Spinal cord (tissue), 10 donors: ENCODE results near the gene NOC4L. TPM values are rescaled to one million over a fixed set of nuclear protein-coding genes. Genes with fewer than 3 reads are reported as not detected.
"Not testable (repeated sequence)": the region's sequence is repeated elsewhere in the genome, so short reads cannot be mapped to it uniquely, and the experiment has no call there.

Experiments used
- DNase-seq, 6 donors: peaks; one replicate each; pipeline versions ENCODE4 v3.0.0 to v3.0.0-alpha.2; 2013 to 2015; ENCODE audit warnings: low spot score in 6 of 6, low read depth in 4 of 6
- H3K27ac ChIP-seq: one replicate; pipeline ENCODE4 v1.5.1; 2013; ENCODE audit warnings: low read depth, low read length, control low read depth
- H3K27me3 ChIP-seq: one replicate; pipeline ENCODE4 v1.6.1; 2013; ENCODE audit warnings: low read length; ENCODE audit not compliant: control insufficient read depth, insufficient read depth
- H3K36me3 ChIP-seq: one replicate; pipeline ENCODE4 v1.6.1; 2013; ENCODE audit warnings: low read length; ENCODE audit not compliant: control insufficient read depth, insufficient read depth
- H3K4me1 ChIP-seq: one replicate; pipeline ENCODE4 v1.6.1; 2013; ENCODE audit warnings: low read length; ENCODE audit not compliant: control insufficient read depth, insufficient read depth
- H3K4me3 ChIP-seq: one replicate; pipeline ENCODE4 v1.5.1; 2013; ENCODE audit warnings: low read depth, low read length, control low read depth
- H3K9me3 ChIP-seq: one replicate; pipeline ENCODE4 v1.6.1; 2013; ENCODE audit warnings: low read length; ENCODE audit not compliant: control insufficient read depth, insufficient read depth
- WGBS: methylation state at CpG from one replicate; pipeline ENCODE4 v1.1.5; 2013; ENCODE audit warnings: missing lambda C conversion rate; ENCODE audit not compliant: insufficient coverage; 5-methylcytosine and 5-hydroxymethylcytosine counted together
- polyA plus RNA-seq, 2 donors: library from polyadenylated mRNA; unstranded; fragments of 120-200 nt; gene quantifications; one replicate each; pipeline ENCODE4 v1.2.1, GENCODE V29; 2013; ENCODE audit not compliant: insufficient read length in 2 of 2
- total RNA-seq, 2 donors: library from RNA; depleted of rRNA in 1 of 2; stranded (reverse); fragments of 120-200 nt in 1 of 2; fragments of >200 nt in 1 of 2; gene quantifications; one replicate each; pipeline versions ENCODE4 v1.2.3 to v1.2.4, GENCODE V29; 2013 to 2014
- donor health status: healthy.

NOC4L gene
- total and polyA plus RNA-seq, 4 donors, result 6.1 to 26.8 (median 16.3) TPM

DNA sequence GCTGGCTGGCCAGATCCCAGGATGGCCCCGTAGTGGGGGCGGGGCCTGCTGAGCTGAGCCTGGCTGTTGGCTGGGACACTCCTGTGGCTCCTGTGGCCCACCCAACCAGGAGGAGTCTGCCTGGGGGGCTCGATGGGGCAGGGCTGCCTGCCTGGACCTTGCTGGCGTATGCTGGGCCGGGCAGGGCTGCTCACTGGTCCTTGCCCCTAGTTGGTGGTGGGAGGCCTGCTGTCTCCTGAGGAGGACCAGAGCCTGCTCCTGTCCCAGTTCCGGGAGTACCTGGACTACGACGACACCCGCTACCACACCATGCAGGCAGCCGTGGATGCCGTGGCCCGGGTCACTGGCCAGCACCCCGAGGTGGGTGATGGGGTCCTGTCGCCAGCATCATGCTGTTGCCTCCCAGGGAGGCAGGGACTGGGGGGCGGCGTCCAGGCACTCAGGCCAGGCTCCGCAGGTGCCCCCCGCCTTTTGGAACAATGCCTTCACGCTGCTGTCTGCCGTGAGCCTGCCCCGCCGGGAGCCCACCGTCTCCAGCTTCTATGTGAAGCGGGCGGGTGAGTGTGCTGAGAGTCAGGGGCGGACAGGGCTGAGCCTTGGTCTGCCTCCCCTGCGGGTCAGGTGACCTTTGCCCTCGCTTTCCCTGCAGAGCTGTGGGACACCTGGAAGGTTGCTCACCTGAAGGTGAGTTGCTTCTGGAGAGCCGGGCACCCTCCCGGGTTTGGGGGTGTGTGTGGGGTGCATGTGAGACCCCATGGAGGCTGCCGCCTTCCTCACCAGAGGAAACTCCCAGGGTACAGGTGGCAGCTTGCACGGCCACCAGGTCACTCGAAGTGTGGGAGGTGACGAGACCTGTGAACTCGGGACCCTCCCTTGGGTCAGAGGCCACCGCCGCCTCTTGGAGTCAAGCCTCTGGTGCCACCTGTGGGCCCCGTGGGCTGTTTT lies 3.4 kb downstream of the NOC4L start:
- DNase-seq, result no peak
- H3K9me3 ChIP-seq, result peaks cover 2% of the 10 kb centered on the region
- peaks cover 19% of the 10 kb centered on the region for H3K4me1 ChIP-seq
- H3K36me3 ChIP-seq, result peaks cover 61% of the 10 kb centered on the region
- WGBS, result 96% methylated on average over 38 of the region's 38 CpGs
- no peaks in the 10 kb centered on the region for H3K27me3 ChIP-seq
- H3K4me3 ChIP-seq, result no peak overlapping the region
- H3K27ac ChIP-seq, result no peak overlapping the region

DNA sequence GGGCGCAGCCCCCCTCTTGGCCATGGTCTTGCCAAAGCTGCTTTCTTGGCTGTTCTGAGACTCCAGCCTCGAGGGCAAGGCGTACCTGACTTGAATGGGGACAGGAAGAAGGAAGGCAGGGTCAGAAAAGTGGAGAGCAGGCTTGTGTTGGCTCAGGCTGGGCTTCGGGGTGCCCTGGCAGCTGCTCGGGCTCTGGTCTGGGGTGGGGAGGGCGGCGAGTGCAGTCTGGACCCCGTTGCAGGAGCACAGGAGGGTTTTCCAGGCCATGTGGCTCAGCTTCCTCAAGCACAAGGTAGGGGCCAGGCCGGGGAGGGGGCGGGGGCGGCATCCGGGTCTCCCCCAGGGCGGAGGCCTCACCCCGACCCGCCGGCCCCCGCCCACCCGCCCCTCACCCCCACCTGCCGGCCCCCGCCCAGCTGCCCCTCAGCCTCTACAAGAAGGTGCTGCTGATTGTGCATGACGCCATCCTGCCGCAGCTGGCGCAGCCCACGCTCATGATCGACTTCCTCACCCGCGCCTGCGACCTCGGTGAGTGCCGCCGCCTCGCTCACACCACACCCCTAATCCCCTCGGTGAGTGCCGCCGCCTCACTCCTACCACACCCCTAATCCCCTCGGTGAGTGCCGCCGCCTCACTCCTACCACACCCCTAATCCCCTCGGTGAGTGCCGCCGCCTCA lies 4.2 kb downstream of the NOC4L start:
- Histone ChIP-seq H3K4me3 (no peak overlapping the region), H3K27me3 (no peaks in the 10 kb centered on the region), H3K36me3 (peaks cover 65% of the 10 kb centered on the region), H3K4me1 (peaks cover 12% of the 10 kb centered on the region), H3K27ac (no peak overlapping the region), H3K9me3 (peaks cover 2% of the 10 kb centered on the region)
- 92% methylated on average over 8 of the region's 41 CpGs for WGBS
- no peak for DNase-seq

DNA sequence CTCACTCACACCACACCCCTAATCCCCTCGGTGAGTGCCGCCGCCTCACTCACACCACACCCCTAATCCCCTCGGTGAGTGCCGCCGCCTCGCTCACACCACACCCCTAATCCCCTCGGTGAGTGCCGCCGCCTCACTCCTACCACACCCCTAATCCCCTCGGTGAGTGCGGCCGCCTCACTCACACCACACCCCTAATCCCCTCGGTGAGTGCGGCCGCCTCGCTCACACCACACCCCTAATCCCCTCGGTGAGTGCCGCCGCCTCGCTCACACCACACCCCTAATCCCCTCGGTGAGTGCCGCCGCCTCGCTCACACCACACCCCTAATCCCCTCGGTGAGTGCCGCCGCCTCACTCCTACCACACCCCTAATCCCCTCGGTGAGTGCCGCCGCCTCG lies 5.3 kb downstream of the NOC4L start:
- not testable (repeated sequence) for H3K27me3 ChIP-seq, H3K4me3 ChIP-seq, DNase-seq, H3K9me3 ChIP-seq, H3K27ac ChIP-seq
- no CpG with 5 or more reads among the region's 32 CpGs for WGBS
- peaks cover 71% of the 10 kb centered on the region for H3K36me3 ChIP-seq
- peaks cover 22% of the 10 kb centered on the region for H3K4me1 ChIP-seq

DNA sequence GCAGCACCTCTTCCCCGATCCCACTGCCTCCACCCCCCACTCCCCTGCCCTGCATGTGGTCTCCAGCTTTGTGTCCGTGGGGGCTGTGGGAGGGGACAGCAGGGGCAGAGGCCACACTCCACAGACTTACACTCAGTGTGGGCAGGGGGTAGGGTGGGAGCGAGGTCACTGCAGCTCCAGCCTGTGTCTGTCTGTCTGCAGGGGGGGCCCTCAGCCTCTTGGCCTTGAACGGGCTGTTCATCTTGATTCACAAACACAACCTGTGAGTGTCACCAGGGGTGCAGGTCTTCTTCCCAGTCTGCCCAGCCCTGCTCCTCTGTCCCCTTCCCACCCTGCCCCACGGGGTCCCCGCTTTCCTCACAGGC lies 6.5 kb downstream of the NOC4L start:
- Histone ChIP-seq H3K27ac (no peak overlapping the region), H3K9me3 (peaks cover 2% of the 10 kb centered on the region), H3K36me3 (peaks cover 78% of the 10 kb centered on the region), H3K4me1 (peaks cover 19% of the 10 kb centered on the region), H3K27me3 (no peaks in the 10 kb centered on the region), H3K4me3 (no peak overlapping the region)
- DNase-seq, result no peak
- 96% methylated on average over 3 of the region's 6 CpGs for WGBS

DNA sequence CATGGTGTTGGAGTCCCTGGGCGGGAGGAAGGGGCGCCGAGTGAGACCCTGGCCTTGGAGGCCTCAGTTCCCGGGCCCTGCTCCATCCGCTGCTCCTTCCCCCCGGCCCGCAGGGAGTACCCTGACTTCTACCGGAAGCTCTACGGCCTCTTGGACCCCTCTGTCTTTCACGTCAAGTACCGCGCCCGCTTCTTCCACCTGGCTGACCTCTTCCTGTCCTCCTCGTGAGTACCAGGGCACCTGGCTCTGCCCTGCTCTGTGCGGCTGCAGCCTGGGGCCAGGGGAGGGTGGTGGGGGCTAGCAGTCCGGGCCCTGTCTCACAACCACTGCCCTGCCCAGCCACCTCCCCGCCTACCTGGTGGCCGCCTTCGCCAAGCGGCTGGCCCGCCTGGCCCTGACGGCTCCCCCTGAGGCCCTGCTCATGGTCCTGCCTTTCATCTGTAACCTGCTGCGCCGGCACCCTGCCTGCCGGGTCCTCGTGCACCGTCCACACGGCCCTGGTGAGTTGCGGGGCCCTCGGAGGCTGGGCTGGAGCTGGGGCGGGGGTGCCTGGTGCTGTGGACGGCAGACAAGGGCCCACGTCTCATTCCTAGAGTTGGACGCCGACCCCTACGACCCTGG lies 7.0 kb downstream of the NOC4L start:
- Histone ChIP-seq H3K27me3 (no peaks in the 10 kb centered on the region), H3K4me3 (no peak overlapping the region), H3K4me1 (peaks cover 19% of the 10 kb centered on the region), H3K36me3 (peaks cover 81% of the 10 kb centered on the region), H3K9me3 (peaks cover 2% of the 10 kb centered on the region), H3K27ac (no peak overlapping the region)
- DNase-seq, result no peak
- 95% methylated on average over 35 of the region's 36 CpGs for WGBS

DNA sequence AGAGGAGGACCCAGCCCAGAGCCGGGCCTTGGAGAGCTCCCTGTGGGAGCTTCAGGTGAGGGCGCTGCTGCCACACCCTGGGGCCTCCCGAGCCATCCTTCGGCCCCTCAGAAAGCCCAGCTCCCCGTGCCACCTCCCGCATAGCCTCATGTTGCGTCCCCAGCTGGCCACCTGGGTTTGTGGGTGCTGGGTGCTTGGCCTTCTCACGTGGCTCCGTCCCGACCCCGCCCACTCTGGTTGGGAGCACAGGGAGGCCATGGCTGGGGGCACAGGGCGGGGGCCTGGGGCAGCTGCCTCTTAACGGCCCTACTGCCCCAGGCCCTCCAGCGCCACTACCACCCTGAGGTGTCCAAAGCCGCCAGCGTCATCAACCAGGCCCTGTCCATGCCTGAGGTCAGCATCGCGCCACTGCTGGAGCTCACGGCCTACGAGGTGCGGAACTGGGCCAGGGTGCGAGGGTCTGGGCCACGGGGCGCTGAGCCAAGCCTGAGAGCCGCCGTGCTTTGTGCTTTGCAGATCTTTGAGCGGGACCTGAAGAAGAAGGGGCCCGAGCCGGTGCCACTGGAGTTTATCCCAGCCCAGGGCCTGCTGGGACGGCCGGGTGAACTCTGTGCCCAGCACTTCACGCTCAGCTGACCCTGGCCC lies 7.6 kb downstream of the NOC4L start:
- H3K27me3 ChIP-seq, result no peaks in the 10 kb centered on the region
- no peak overlapping the region for H3K4me3 ChIP-seq
- peaks cover 82% of the 10 kb centered on the region for H3K36me3 ChIP-seq
- peaks cover 19% of the 10 kb centered on the region for H3K4me1 ChIP-seq
- DNase-seq, result no peak
- H3K9me3 ChIP-seq, result peaks cover 2% of the 10 kb centered on the region
- no peak overlapping the region for H3K27ac ChIP-seq
- WGBS, result 90% methylated on average over 32 of the region's 32 CpGs

DNA sequence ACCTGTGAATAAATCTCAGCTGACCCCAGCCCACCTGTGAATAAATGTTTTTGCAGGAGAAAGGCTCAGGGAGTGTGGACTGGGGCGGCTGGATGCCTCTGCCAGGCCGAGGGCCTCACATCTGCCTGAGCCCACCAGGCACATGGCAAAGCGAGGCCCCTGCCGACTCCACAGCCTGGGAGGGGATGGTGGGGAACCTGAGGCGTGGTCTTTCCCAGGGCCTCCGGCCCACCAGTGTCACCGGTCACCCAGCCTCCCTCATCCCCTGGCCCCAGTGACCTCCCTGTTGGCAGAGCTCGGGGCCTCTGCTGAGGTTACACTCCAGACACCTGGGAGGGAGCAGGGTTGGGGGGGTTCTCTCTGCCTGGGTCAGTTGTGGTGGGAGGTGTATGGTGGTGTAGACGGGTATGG lies 8.2 kb downstream of the NOC4L start:
- Histone ChIP-seq H3K27ac (no peak overlapping the region), H3K9me3 (peaks cover 2% of the 10 kb centered on the region), H3K4me1 (peaks cover 19% of the 10 kb centered on the region), H3K4me3 (no peak overlapping the region), H3K27me3 (no peaks in the 10 kb centered on the region), H3K36me3 (peaks cover 82% of the 10 kb centered on the region)
- WGBS, result 100% methylated on average over 4 of the region's 9 CpGs
- DNase-seq, result no peak

DNA sequence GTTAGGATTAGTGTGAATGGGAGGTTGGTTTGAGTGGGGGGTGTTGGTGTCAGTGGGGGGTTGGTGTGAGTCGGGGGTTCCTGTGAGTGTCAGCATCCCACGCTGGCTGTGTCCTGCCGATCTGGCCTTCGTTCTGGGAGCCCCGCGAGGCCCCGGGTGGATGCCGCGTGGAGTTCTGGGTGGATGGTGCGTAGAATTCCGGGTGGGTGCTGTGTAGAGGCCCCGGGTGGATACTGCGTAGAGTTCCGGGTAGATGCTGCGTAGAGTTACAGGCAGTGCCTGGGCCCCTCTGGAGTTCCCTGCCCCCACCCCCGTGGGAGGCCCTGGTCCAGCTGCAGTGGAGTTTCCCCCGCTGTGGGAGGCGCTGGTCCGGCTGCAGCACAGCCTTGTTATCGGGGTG lies 8.7 kb downstream of the NOC4L start:
- peaks cover 2% of the 10 kb centered on the region for H3K9me3 ChIP-seq
- 87% methylated on average over 14 of the region's 20 CpGs for WGBS
- DNase-seq, result no peak
- H3K27ac ChIP-seq, result no peak overlapping the region
- H3K36me3 ChIP-seq, result peaks cover 82% of the 10 kb centered on the region
- peaks cover 19% of the 10 kb centered on the region for H3K4me1 ChIP-seq
- H3K4me3 ChIP-seq, result no peak overlapping the region
- H3K27me3 ChIP-seq, result no peaks in the 10 kb centered on the region

DNA sequence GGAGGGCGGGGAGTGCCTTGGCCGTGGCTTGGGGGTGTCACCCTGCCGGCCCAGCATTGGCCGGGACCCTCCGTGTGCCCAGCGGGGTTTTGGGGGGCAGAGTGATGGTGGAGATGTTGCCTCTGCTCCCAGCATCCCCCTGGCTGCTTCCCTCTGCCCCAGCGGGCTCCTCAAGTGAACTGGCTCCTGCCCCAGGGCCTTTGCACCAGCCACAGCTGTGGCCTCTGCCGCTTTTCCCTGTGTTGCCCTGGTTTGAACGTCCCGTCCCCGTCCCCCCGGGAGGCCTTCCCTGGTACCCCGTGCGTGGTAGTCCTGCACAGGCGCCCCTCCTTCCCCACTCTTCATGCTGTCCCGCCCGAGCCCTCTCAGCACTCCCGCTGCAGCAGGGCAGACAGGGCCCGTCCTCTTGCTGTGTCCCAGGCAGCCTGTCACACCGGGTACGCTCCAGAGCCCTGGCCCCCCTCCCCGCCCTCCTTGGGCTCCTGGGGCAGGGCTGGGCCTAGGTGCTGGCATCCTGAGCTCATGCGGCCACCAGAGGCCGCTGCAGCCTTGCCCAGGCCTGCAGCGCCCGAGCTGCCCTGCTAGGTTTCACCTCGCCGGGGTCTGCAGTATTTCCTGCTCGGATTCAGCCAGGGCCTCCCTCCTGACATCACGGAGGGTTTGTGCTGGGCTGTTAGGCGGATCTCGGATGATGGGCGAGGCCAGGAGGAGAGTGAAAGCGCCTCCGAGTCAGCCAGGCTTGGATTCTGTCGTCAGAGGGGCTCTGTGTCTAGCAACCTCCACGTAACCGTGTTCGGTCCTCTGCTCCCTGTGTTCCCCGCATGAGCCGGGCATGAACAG lies 9.5 kb downstream of the NOC4L start:
- peaks cover 2% of the 10 kb centered on the region for H3K9me3 ChIP-seq
- H3K4me1 ChIP-seq, result peaks cover 19% of the 10 kb centered on the region
- H3K36me3 ChIP-seq, result peaks cover 82% of the 10 kb centered on the region
- no peak overlapping the region for H3K27ac ChIP-seq
- WGBS, result 35% methylated on average over 40 of the region's 41 CpGs
- no peak overlapping the region for H3K4me3 ChIP-seq
- DNase-seq, result peak; percentile 47 to 92 (median 62)
- no peaks in the 10 kb centered on the region for H3K27me3 ChIP-seq
